GM18519 (cell line): ENCODE results near the gene USP35.
"Not testable (repeated sequence)": the region's sequence is repeated elsewhere in the genome, so short reads cannot be mapped to it uniquely, and the experiment has no call there.

Source experiments
- ATAC-seq: cut with Tn5 transposase; IDR thresholded peaks from one replicate; pipeline ENCODE4 v1.9.1; 2021; ENCODE audit warnings: mild to moderate bottlenecking, moderate library complexity; ENCODE audit not compliant: unreplicated experiment, low FRiP score

USP35 gene

DNA sequence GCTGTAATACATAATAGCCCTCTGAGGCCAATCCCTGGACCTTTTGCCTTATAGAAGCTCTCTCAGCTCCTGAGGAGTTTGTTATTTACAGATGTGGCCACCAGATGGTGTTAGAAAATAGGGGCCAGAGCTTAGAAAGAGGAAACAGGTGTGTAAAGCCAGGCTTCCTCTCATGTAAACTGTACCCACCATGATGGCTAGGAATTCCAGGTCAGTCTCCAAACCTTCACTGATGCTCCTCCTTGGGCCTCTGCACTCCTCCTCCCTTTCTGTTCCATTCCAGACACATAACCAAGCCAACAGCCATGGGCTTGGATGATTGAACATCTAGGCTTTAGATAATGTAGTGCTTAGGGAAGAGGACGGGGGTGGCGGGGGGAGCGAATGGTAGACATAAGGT lies 39.7 kb downstream of the USP35 start:
- peak; percentile 34 for ATAC-seq

- no peak for ATAC-seq
These were observed 40.4 kb downstream of the USP35 start for GRCh38 chr11:78229106-78229505.

DNA sequence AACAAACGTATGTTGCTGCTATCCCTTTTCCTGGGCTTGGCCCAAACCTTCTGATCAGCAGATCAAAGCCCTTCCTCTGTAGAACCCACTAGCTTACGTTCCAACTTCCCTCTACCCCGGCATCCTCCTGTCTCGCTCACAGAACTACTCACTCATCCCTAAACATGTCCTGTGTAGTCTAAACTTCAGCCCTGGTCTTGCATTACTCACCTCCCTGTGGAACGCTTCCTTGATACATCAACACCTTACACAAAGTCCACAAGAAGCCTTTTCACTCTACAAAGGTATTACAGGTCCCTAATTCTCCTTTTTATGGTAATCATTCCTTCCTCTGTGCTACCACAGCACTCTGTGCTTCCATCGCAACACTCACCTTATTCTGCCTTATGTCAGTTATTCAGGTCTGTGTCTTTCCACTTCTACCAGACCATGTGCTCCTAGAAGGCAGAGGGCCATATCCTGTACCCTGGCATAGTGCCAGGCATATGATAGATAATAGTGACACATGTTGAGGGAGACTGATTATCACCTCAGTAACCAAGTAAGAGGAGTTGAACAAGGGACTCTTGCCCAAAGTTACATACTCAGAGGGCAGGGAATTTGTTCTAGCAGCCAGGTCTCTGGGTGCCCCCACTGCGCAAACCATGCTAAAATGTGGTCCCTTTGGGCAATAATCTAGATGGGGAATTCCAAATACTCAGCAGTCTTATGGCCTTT lies 41.6 kb downstream of the USP35 start:
- ATAC-seq = no peak

DNA sequence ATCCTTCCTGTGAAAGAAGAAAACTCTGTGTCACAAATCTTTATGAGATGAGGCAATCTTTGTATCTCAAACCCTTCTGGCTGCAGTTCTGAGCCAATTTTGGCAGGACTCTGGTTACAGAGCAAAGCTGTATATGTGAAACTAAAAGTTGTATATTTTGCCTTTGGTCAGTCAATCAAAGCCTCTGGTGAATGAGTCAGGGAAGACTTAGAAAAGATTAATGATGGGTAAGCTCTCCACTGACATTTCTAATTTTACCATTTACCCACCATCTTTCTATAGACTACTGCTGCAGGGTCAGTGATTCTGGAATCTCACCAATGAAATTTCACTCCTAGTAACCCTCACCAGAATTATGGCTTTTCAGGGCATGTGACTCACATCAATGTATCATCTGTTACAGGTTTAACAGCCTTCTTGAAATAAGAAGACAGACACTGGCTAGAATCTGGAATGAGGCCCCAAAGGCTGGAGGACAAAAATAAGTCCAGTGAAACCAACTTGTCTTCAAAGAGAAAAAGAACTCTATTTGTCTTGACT lies 43.3 kb downstream of the USP35 start:
- no peak for ATAC-seq

GRCh38 chr11:78233046-78233445 lies 44.3 kb downstream of the USP35 start:
- ATAC-seq = not testable (repeated sequence)

- ATAC-seq = no peak
These were observed 45.3 kb downstream of the USP35 start for GRCh38 chr11:78234006-78234405.

DNA sequence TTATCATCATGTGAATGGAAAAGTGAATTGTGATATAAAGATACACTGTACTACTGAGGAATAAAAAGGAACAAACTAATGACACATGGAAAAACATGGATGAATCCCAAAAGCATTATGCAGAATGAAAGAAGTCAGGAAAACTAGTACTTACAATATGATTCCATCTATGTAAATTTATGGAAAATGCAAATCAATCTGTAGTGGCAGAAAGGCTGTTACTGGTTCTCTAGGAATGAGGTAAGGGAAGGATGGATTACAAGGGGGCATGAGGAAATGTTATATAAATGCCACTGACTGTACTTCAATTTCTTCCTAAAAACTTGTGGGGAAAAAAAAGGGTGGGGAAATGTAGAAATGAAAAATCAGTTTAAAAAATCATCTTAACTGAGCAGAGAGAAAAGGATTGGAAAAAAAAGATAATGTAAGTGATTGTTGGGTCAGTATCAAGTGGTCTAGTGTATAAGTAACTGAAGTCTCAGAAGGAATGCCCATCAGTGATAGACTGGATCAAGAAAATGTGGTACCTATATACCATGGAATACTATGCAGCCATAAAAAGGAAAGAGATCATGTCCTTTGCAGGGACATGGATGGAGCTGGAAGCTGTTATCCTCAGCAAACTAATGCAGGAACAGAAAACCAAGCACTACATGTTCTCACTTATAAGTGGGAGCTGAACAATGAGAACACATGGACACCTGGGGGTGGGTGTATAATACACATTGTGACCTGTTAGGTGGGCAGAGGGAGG lies 48.8 kb downstream of the USP35 start:
- no peak for ATAC-seq

DNA sequence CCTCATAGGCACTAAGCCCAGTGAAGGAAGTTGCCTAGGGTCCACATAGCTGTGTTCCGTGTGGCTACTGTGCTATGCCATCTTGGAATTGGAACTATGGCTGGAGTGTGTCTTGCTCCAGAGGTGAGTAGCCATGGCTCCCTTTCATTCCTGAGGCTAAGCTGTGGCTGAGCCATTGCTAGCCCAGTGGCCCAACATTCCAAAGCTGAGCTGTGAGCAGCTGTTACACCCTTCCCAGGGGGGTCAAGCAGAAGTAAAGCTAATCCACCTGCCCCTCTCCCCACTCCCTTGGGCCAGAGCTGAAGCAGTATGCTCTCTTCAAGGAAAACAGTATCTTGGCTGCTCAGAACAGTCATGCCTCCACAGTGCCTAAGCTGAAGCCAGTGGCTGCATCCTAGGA lies 51.1 kb downstream of the USP35 start:
- ATAC-seq = no peak

GRCh38 chr11:78241475-78241874 lies 52.8 kb downstream of the USP35 start:
- no peak for ATAC-seq

DNA sequence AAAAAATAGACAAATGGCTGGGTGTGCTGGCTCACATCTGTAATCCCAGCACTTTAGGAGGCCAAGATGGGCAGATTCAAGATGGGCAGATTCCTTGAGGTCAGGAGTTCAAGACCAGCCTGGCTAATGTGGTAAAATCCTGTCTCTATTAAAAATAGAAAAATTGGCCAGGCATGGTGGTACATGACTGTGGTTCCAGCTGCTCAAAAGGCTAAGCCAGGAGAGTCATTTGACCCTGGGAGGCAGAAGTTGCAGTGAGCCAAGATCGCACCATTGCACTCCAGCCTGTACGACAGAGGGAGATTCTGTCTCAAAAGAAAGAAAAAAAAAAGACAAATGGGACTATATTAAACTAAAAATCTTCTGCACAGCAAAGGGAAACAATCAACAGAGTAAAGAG lies 55.4 kb downstream of the USP35 start:
- ATAC-seq = no peak

DNA sequence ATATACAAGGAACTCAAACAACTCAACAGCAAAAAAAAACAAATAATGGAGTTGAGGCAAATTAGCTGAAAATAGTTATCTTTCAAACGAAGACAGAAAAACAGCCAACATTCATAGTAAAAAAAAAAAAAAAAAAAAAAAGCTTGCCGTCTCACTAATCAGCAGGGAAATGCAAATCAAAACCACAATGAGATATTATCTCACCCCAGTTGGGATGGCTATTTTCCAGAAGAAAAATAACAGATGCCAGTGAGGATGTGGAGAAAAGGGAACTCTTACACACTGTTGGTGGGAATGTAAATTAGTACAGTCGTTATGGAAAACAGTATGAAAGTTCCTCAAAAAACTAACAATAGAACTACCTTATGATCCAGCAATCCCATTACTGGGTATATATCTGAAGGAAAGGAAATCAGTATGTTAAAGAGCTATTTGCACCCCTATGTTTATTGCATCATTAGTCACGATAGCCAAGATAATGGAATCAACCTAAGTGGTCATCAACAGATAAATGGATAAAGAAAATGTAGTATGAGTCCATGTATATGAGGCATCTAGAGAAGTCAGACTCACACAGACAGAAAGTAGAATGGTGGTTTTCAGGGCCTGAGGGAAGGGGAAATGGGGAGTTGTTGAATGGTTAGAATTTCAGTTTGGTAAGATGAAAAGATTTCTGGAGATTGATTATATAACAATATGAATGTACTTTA lies 56.0 kb downstream of the USP35 start:
- ATAC-seq = no peak

DNA sequence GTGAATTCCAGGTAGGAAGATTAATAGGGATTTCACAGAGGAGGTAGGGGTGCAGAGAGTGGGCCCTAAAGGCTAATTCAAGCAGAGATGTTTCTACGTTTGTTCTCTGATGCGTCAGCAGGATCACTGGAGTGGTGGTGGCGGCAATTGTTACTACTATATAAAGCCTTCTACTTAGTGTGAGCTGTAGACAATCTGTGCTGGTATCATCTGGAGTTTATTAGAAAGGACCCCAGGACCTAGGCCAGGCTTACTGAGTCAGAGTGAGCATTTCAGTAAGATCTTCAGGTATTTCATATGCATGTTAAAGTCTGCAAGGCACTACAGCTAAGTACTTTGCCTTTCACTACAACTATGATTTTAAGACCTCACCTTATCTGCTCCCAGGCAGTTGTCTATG lies 59.5 kb downstream of the USP35 start:
- no peak for ATAC-seq

GRCh38 chr11:78248903-78249302 lies 60.2 kb downstream of the USP35 start:
- no peak for ATAC-seq

DNA sequence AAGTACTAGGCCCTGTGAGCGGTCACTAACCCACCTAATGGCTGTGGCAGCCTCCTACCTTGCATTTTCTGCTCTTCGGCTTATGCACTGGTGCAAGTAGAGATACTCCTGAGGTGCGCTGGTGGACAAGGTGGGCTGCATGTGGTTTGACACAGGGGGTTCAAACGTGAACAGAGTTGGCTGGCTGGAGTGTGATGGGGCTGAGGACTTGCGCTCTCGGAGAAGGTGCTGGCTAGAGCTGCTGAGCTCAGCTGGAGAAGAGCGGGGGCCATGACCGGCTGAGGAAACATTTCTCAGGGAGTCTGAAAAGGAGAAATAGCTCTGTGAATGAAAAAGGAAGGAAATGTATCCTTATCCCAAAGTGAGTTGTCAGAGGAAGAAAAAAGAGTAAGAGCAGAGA lies 61.4 kb downstream of the USP35 start:
- ATAC-seq = no peak

- ATAC-seq = no peak
These were observed 62.5 kb downstream of the USP35 start for GRCh38 chr11:78251083-78251775.

DNA sequence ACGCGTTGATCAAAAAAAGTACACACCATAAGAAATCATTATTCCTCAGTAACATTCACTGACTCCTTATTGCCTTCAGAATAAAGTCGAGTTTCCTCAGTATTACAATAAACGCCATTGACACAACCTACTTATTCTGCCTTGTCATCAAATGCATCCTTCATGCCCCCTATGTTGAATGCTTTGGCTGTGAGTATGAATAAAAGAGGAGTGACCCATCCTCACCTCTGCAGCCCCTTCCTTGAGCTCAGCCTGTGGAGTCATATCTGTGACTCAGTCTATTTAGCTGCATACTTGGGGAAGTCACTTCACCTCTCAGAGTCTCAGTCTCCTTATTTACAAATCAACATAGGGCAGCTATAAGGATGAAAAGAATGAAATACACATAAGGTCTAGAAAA lies 65.1 kb downstream of the USP35 start:
- ATAC-seq = no peak

DNA sequence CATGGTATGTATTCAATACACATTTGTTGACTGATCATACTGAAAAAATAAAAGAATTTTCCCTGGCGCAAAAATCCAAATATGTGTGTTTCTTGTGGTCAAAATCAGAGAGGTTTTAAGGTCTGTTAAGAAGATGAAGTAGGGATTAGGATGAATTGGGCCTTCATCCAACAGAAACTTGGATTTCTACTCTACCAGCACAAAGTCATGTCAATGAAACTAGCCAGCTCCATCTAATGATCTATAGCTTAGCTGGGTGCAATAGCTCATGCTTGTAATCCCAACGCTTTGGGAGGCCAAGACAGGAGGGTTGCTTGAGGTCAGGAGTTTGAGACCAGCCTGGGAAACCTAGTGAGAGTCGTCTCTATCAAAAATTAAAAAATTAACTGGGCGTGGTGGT lies 65.5 kb downstream of the USP35 start:
- no peak for ATAC-seq

DNA sequence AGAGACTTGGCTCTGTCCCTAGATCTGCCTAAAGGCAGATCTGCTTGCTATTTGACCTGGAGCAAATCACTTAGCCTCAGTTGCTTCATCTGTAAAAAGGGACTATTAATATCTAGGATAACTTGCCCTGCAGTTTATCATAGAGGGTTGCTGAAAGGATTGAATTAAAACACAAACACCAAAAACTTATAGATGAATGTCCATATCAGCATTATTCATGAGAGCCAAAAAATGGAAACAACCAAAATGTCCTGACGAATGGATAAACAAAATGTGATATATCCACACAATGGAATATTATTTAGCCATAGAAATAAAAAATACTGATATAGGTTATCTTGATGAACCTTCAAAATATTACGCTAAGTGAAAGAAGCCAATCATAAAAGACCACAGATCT lies 67.2 kb downstream of the USP35 start:
- ATAC-seq = no peak

GRCh38 chr11:78256962-78257361 lies 68.2 kb downstream of the USP35 start:
- no peak for ATAC-seq

DNA sequence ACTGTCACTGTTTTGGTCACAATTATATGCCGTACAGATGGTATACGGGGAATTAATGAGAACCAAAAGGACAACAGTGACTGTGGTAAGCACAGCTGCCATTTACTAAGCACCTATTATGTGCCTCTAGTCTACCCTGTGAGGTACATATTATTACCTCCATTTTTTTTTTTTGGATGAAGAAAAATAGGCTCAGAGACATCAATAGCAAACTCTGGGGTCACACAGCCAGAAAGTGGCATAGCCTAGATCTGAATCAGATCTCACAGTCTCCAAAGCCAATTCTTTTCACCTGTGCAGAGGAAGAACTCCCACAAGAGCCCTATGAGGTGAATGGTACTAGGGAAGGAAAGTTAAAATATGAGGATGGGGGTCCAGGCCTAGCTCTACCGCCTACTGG lies 68.9 kb downstream of the USP35 start:
- ATAC-seq = no peak
